OCI-LY1 (cell line): Measurements from ENCODE around the gene CEP112.

Source experiments
- CTCF ChIP-seq: fragments of 200-600 bp; sonication (generic), shearing (Covaris generic); IDR thresholded peaks from 2 replicates; pipeline ENCODE4 v1.5.1; 2017; ENCODE audit warnings: mild to moderate bottlenecking, antibody characterized with exemption, low read length, moderate library complexity, mixed read lengths
- EZH2 ChIP-seq: fragments of 200-600 bp; sonication (generic), shearing (Covaris generic); IDR thresholded peaks from 2 replicates; pipeline ENCODE4 v1.8.0; 2017; ENCODE audit warnings: borderline replicate concordance, mixed run types, mild to moderate bottlenecking, antibody characterized with exemption, low read length, moderate library complexity, mixed read lengths

GRCh38 chr17:65819810-65820209 lies 372.1 kb downstream of the CEP112 start:
- TF ChIP-seq CTCF (no peak), EZH2 (no peak)
